Activated naive CD4-positive, alpha-beta T cell treated with anti-CD3 and anti-CD28 coated beads, Interleukin-2, amount 50 U/mL, for 72 hours (primary cell): ENCODE data around the gene CILP2. TPM values are rescaled to one million over a fixed set of nuclear protein-coding genes. Genes with fewer than 3 reads are reported as not detected.

Experiments used
- ATAC-seq, 2 donors: fragments of 150-1000 bp; cut with Tn5 transposase; 2 replicates each; pipeline ENCODE4 v1.10.0; 2021; ENCODE audit warnings: mild to moderate bottlenecking in 2 of 2, moderate library complexity in 2 of 2
- DNase-seq, 2 donors: peaks; one replicate each; pipeline ENCODE4 v3.0.0; 2021 to 2022; ENCODE audit warnings: low spot score in 2 of 2
- H3K27ac Mint-ChIP-seq, 2 donors: one replicate each; pipeline ENCODE4 v1.8.0; 2022; ENCODE audit warnings: mild to moderate bottlenecking in 2 of 2, mixed read lengths in 2 of 2
- H3K36me3 Mint-ChIP-seq, 2 donors: one replicate each; pipeline ENCODE4 v1.8.0; 2022; ENCODE audit warnings: mixed read lengths in 2 of 2
- H3K9me3 Mint-ChIP-seq, 2 donors: one replicate each; pipeline ENCODE4 v1.8.0; 2022; ENCODE audit warnings: mixed read lengths in 2 of 2
- total RNA-seq, 2 donors: library from RNA; stranded (reverse); gene quantifications; one replicate each; pipeline ENCODE4 v1.2.3, GENCODE V29; 2022

The CILP2 gene, protein sequence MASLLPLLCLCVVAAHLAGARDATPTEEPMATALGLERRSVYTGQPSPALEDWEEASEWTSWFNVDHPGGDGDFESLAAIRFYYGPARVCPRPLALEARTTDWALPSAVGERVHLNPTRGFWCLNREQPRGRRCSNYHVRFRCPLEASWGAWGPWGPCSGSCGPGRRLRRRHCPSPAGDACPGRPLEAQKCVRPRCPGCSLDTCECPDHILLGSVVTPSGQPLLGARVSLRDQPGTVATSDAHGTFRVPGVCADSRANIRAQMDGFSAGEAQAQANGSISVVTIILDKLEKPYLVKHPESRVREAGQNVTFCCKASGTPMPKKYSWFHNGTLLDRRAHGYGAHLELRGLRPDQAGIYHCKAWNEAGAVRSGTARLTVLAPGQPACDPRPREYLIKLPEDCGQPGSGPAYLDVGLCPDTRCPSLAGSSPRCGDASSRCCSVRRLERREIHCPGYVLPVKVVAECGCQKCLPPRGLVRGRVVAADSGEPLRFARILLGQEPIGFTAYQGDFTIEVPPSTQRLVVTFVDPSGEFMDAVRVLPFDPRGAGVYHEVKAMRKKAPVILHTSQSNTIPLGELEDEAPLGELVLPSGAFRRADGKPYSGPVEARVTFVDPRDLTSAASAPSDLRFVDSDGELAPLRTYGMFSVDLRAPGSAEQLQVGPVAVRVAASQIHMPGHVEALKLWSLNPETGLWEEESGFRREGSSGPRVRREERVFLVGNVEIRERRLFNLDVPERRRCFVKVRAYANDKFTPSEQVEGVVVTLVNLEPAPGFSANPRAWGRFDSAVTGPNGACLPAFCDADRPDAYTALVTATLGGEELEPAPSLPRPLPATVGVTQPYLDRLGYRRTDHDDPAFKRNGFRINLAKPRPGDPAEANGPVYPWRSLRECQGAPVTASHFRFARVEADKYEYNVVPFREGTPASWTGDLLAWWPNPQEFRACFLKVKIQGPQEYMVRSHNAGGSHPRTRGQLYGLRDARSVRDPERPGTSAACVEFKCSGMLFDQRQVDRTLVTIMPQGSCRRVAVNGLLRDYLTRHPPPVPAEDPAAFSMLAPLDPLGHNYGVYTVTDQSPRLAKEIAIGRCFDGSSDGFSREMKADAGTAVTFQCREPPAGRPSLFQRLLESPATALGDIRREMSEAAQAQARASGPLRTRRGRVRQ
- total RNA-seq, result under 1 TPM; 0.25 to 0.31 TPM

DNA sequence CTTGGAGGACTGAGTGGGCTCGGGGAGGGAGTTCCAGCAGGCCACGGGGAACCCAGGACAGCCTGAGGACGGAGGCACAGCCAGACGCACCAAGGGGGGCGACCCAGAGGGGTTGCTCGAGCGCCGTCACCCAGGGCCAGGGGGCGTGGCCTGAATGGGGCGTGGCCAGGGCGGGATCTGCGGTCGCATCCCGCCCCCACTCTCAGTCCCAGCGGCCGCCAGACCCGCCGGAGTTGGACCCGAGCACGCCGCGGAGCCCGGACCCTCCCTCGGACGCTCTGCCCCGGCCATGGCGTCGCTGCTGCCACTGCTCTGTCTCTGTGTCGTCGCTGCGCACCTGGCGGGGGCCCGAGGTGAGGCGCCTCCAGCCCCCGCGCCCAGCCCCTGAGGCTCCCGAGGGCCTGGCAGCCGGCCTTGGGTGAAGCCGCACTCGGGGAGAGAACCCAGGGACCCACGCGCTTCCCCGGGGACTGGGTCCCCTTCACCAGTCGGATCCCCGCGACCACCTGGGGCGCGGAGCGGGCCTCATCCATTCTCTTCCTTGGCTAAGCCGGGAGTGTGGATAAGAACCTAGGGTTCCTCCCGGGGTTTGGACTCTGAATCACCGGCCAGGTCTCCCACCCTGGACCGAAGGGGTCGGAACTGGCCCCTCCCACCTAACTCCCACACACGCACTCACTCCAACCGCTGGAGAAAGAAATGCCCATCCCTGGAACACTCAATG, at the start of gene CILP2:
CILP2 (plus strand) TSS at position 205 of the 724 bp plus-strand sequence; CDS start at position 290, 85 bp downstream.
- ATAC-seq (no peak), DNase-seq (no peak)
- Mint-ChIP-seq H3K36me3 (no peaks in the 10 kb centered on the region), H3K27ac (peak within 1 kb of the TSS in 1 of 2 donors; percentile 16), H3K9me3 (no peaks in the 10 kb centered on the region)

DNA sequence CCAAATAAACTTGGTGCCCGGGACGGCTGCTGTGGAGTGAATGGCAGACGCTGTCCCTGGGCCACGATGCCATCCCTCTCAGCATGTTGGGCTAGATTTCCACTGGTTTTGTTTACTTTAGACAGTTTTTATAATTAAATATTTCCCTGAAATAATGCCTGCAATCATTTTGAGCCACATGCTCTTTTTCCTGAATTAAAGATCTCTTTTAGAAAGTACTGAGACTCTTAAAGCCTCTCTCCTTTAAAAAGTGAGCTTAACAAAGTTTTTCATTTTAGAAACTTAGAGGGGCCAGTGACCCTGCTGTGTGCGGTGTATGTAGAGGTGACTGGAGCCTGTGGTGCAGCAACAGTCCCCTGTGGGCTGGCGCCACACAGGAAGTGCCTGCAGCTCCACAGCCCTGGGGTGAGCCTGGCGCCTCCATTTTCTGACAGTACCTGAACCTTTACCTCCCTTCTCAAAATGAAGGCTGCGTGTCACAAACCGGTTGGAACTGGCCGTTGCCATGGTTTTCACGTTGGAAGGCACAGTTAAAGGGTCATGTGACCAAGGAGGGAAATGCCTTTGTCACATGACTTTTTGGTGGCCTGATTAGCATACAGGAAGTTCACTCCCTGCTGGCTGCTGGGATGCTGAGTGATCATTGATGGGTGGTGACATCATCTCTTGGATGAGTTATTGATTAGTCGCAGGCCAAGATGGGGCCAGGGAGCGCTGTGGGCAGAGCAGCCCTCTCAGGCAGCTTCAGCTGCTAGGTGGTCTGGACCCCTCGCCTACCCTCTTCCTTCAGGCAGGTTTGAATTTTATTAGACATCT, 49.0 kb upstream of the CILP2 start:
- Mint-ChIP-seq H3K9me3 (no peaks in the 10 kb centered on the region), H3K27ac (peak overlapping the region; percentile 94 to 99), H3K36me3 (peaks cover 0 to 4% of the 10 kb centered on the region in 2 donors)
- peak; percentile 86 to 90 for ATAC-seq
- DNase-seq, result peak; percentile 78 to 91

DNA sequence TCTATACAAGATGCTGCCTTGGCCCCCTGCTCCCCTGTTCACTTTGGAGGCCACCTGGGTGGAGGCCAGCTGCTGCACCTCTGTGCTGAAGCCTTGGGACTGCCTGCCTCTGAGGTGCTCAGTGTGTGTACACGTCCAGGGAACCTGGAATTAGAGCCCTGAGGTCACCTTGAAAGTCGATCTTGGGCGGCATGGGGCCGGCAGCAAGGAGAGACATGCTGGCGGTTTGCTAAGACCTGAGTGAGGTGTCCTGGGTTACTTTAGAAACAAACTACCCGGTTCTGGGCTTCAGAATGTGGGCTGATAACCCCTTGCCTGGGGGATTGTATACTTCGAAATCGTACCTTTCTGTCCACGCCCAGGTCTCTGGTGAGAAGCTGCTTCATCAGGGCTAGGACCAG, 48.3 kb upstream of the CILP2 start:
- peak in 1 of 2 donors; percentile 32 for ATAC-seq
- peak overlapping the region; percentile 94 to 99 for H3K27ac Mint-ChIP-seq
- no peak for DNase-seq

DNA sequence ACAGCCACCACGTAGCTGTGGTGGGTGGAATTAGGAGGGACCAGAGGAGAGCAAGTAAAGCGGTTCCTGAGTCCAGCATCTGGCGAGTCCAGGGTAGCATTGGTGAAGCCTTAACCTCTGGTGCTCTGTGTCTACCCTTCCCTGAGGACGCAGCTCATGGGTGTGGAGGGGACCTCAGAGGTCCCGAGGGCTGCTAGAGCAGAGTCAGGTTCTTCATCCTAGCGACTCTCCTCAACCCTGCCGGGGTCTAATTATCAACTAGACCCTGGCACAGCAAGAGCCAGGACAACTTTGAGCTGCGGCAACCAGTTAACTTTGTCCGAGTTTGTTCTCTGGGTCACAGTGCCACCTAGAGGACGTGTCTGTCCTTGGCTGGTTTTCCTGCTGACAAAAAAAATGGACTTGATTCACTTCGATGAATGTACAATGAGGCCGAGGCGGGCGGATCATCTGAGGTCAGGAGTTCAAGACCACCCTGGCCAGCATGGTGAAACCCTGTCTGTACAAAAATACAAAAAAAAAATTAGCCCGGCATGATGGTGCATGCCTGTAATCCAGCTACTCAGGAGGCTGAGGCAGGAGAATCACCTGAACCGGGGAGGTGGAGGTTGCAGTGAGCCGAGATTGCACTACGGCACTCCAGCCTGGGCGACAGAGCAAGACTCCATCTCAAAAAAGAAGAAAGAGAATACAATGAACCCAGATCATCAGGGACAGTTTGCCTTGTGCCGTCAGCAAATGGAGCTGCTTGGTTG, 47.7 kb upstream of the CILP2 start:
- no peaks in the 10 kb centered on the region for H3K9me3 Mint-ChIP-seq
- peak overlapping the region; percentile 94 to 99 for H3K27ac Mint-ChIP-seq
- DNase-seq (peak; percentile 78 to 81), ATAC-seq (peak; percentile 12 to 27)
- peaks cover 0 to 4% of the 10 kb centered on the region in 2 donors for H3K36me3 Mint-ChIP-seq

More for the DNA sequence above, 48.3 kb upstream of the CILP2 start:
- Mint-ChIP-seq H3K9me3 (no peaks in the 10 kb centered on the region), H3K36me3 (peaks cover 0 to 4% of the 10 kb centered on the region in 2 donors)

DNA sequence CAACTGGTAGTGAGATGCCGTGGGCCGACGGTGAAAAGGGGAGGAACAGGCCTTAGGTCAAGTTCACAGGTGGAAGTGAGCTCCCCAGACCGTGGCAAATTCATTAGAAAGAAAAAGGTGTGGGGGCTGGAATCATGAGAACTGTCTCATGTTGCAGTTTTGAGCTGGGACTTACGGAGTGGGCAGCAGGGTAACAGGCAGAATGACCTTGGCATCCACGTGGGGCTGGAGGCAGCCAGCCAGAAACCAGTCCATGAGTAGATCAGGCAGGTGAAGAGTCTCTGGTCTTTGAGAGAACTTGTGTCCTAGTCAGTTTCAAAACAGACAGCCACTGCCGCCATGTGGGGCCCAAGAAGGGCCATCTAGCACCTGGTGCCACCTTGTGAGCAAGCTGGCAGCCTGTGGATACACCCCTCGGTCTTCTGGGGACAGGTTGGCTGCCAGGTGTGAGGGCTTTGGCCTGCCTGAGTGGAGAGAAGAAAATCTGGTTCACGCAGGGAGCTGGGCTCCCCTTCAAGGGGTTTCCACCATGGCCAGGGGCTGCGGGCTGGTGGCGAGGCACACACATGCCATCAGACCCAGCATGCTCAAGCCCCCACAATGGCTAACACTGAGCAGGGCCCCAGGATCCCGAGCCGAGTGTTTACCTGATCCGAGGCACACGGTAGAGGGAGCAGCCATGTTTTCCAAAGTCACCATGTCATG, 46.6 kb upstream of the CILP2 start:
- Mint-ChIP-seq H3K27ac (peak overlapping the region in 1 of 2 donors; percentile 86), H3K36me3 (peaks cover 0 to 4% of the 10 kb centered on the region in 2 donors)
- no peak for ATAC-seq

DNA sequence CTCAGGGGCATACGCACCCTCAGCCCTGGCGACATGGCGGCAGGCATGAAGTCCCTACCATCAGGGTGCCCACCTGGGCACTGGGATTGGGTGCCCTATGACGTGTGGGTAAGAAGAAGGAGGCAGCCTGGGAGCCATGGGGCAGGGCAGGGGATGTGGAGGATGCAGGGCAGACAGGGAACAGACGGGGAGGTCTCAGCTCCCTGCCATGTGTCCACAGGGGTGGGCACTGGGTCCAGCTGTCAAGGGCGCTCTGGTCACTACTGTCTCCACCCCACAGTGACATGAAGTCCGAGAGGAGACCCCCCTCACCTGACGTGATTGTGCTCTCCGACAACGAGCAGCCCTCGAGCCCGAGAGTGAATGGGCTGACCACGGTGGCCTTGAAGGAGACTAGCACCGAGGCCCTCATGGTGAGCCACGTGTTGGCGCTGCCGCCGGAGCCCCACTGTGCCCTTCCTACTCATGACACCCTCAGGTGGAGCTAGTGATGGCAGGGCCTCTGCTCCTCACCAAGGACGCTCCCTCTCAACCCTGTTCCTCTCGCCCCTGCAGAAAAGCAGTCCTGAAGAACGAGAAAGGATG, 45.9 kb upstream of the CILP2 start:
- peaks cover 0 to 4% of the 10 kb centered on the region in 2 donors for H3K36me3 Mint-ChIP-seq
- no peak overlapping the region for H3K27ac Mint-ChIP-seq
- DNase-seq (no peak), ATAC-seq (no peak)
- no peaks in the 10 kb centered on the region for H3K9me3 Mint-ChIP-seq

More for the DNA sequence above, 46.6 kb upstream of the CILP2 start:
- no peak for DNase-seq
- no peaks in the 10 kb centered on the region for H3K9me3 Mint-ChIP-seq

DNA sequence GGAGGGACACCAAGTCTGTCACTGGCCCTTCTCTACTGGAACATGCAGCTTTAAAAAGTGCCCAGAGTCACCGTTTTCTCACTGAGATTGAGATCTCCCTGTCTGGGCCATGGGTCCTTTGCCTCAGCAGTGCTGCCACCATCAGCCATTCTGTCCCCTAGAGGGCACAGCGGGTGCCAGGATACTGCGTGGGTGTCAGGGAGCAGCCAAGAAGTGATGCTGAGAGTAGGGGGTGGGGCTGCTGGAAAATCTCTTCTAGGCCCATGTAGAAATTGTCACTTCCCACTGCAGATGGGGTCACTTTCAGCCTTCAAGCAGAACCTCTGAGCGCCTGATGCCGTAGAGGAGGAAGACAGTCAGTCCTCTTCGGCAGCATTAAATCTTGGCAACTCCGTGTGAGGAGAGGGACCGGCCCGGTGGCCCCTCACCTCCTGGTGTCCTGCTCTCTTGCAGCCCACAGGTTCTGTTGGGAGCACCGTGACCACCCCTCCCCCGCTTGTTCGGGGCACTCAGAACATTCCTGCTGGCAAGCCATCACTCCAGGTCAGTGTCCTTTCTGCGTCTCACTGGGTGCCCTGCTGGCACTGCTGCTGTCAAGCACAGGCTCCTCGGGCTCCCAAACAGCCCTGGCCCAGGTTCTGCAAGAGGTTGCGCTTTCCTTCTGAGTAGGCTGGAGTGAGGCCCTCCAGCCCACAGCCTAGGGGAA, 44.1 kb upstream of the CILP2 start:
- Mint-ChIP-seq H3K27ac (peak overlapping the region in 1 of 2 donors; percentile 44), H3K36me3 (peaks cover 0 to 4% of the 10 kb centered on the region in 2 donors), H3K9me3 (no peaks in the 10 kb centered on the region)
- DNase-seq, result no peak
- ATAC-seq, result no peak

DNA sequence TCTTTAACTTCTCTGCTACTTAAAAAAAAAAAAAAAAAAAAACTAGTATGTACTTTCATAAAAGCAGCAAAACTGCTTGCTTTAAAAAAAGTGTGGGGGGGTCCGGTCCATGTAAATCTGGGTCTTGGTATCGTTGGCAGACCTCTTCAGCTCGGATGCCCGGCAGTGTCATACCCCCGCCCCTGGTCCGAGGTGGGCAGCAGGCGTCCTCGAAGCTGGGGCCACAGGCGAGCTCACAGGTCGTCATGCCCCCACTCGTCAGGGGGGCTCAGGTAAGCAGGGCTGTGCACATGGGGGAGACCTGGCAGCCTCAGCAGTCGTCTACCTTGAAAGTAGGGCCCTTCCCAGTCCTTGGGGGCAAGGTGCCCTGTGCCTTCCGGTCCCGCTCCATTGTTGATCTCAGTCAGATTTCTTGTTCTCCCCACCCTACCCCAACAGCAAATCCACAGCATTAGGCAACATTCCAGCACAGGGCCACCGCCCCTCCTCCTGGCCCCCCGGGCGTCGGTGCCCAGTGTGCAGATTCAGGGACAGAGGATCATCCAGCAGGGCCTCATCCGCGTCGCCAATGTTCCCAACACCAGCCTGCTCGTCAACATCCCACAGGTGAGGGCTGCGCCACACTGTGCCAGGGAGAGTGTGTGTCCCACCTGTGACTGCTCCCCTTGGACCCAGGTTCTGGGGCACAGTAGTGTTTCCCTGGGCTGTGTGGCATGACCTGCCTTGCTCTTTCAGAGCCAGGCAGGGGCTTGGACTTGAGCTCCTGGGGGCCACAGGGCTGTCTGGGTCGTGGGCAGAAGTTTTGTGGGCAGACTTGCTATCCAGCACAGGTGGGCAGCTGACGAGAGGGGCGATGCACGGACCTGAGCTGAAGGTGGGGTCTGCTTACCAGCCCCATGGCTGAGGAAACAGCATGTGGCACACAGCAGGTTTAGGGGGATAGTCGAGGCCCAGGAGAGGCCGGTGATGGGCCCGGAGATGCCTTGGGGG, 42.2 kb upstream of the CILP2 start:
- ATAC-seq (no peak), DNase-seq (no peak)
- H3K27ac Mint-ChIP-seq, result peak overlapping the region; percentile 58 to 87
- H3K9me3 Mint-ChIP-seq, result no peaks in the 10 kb centered on the region
- no peaks in the 10 kb centered on the region for H3K36me3 Mint-ChIP-seq

DNA sequence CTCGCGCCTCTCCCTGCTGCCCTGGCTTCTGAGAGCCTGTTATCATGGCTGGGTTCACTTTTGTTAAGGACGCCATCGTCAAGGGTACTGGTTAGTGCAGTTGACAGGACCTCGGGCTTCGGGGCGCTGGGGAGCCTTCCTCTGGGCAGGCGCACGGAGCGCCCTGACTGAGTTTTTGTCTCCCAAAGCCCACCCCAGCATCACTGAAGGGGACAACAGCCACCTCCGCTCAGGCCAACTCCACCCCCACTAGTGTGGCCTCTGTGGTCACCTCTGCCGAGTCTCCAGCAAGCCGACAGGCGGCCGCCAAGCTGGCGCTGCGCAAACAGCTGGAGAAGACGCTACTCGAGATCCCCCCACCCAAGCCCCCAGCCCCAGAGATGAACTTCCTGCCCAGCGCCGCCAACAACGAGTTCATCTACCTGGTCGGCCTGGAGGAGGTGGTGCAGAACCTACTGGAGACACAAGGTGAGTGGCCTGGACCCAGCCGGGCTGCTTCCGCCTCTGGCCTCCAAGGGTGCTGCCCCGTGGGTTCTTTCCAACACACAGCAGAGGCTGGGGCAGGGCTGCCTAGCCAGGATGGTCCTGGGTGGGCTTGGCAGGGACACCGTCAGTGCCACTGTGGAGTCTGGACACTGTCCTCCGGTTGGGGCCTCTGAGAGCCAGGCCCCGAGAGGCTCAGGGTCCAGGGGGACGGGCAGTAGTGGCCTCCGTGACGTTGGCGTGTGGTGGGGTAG, 39.6 kb upstream of the CILP2 start:
- DNase-seq (no peak), ATAC-seq (no peak)
- Mint-ChIP-seq H3K36me3 (peaks cover 9 to 12% of the 10 kb centered on the region in 2 donors), H3K9me3 (no peaks in the 10 kb centered on the region), H3K27ac (peak overlapping the region; percentile 22 to 74)

DNA sequence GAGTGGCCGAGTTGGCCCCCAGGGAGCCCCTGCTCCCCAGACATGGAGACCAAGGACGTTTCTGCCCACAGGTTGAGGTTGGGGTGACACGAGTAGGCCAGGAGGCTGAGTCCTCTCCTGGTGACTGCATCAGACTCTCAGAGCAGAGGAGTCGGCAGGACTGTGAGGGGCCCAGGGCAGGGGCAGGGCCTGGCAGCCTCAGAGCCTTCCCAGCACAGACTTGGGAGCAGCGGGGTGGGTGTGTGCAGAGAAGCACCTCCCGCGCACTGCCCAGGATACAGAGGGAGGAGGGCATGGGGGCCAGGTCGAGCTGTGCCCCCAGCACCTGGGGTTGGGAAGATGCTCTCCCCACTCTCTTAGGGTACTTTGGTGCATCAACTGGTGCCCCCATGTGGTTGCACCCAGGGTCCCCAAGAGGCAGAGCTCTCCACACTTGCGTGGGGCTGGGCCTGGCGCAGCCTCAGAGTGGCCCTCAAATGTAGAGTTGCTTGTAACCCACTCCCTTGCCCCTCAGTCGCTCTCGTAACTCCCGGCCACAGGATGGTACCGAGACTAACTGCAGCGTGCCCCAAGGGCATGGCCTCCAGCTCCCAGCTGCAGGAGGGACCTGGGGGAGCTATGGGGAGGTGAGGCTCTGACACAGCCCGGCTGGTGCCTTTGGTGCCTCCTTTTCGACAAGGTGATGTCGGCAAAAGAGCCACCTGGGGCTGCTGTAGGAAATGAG, 38.6 kb upstream of the CILP2 start:
- peaks cover 9 to 12% of the 10 kb centered on the region in 2 donors for H3K36me3 Mint-ChIP-seq
- ATAC-seq (no peak), DNase-seq (no peak)
- H3K27ac Mint-ChIP-seq, result peak overlapping the region in 1 of 2 donors; percentile 74
- no peaks in the 10 kb centered on the region for H3K9me3 Mint-ChIP-seq

DNA sequence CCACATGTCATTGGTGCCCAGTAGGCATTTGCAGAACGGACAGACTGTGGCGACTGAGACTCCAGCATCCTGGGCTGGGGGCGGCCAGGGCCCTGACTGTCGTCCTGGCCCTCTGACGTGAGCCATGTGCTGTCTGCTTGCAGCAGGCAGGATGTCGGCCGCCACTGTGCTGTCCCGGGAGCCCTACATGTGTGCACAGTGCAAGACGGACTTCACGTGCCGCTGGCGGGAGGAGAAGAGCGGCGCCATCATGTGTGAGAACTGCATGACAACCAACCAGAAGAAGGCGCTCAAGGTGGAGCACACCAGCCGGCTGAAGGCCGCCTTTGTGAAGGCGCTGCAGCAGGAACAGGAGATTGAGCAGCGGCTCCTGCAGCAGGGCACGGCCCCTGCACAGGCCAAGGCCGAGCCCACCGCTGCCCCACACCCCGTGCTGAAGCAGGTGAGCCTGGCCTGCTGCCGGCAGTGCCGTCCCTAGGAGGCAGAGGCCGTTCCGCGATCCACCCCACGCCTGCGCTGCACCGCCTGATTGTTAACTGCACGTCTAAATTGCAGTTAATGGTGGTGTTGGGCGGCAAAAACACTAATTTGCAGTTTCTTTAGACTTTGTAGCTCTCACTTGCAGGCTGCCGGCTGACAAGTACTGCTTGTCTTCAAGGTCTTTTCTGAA, 37.0 kb upstream of the CILP2 start:
- H3K27ac Mint-ChIP-seq, result no peak overlapping the region
- DNase-seq, result no peak
- H3K9me3 Mint-ChIP-seq, result no peaks in the 10 kb centered on the region
- no peak for ATAC-seq
- H3K36me3 Mint-ChIP-seq, result peaks cover 9 to 12% of the 10 kb centered on the region in 2 donors
